K562 (cell line): ENCODE data around the gene RARA. TPM values are rescaled to one million over a fixed set of nuclear protein-coding genes. Genes with fewer than 3 reads are reported as not detected.

Experiments
- ATAC-seq: fragments of 200-7000 bp; cut with Tn5 transposase; 3 replicates; pipeline ENCODE4 v1.9.1; 2020; ENCODE audit warnings: moderate library complexity
- BruUV-seq: library from RNA; stranded (reverse); fragments of 400-500 nt; replicated peaks from 2 replicates; lab custom pipeline; 2021; lab: Mats Ljungman, UMichigan
- CTCF ChIA-PET: fragments of 300-600 bp; formaldehyde crosslinking; extraction: SDS; loops from one replicate; lab custom pipeline; 2021; ENCODE audit warnings: low intra/inter-chr PET ratio; lab: Yijun Ruan, JAX
- POLR2A ChIA-PET: fragments of 300-600, 350-650 bp; sonication (Branson Sonifier 250); formaldehyde crosslinking; extraction: SDS; loops from one replicate; lab custom pipeline; 2021; ENCODE audit warnings: antibody characterized with exemption, inconsistent platforms; lab: Yijun Ruan, JAX
- DNase-seq, 4 experiments: peaks; one replicate each; pipeline versions ENCODE4 v3.0.0 to v3.0.0-alpha.2; 2011 to 2018; ENCODE audit warnings: low spot score in 3 of 4, mixed read lengths in 3 of 4; ENCODE audit errors: extremely low read depth in 1 of 4
- FAIRE-seq: peaks from 2 replicates; lab custom pipeline; 2011; peaks lifted over from hg19 to GRCh38; lab: Jason Lieb, UNC
- H2AFZ ChIP-seq: 2 replicates; pipeline ENCODE4 v1.6.0; 2011; ENCODE audit warnings: low read depth, low read length, control low read depth, inconsistent platforms
- H3K27ac ChIP-seq: fragments of 200-600 bp; 3 replicates; pipeline ENCODE4 v1.8.0; 2011; ENCODE audit warnings: low read depth, mild to moderate bottlenecking, control low read depth, inconsistent platforms, low read length, moderate library complexity, mixed read lengths; ENCODE audit errors: extremely low read depth
- H3K27me3 ChIP-seq, 2 experiments: fragments of 300-600 bp in 1 of 2; 2 replicates in 1 of 2; 3 replicates in 1 of 2; pipeline versions ENCODE4 v1.6.0 to v1.8.0; 2011; ENCODE audit warnings: inconsistent platforms in 2 of 2, low read length in 2 of 2, mild to moderate bottlenecking in 1 of 2, mixed read lengths in 1 of 2, moderate library complexity in 1 of 2; ENCODE audit not compliant: control insufficient read depth in 2 of 2, insufficient read depth in 2 of 2
- H3K36me3 ChIP-seq: fragments of 300-600 bp; 3 replicates; pipeline ENCODE4 v1.8.0; 2011; ENCODE audit warnings: mild to moderate bottlenecking, low read length, inconsistent platforms; ENCODE audit not compliant: control insufficient read depth, insufficient read depth
- H3K4me1 ChIP-seq, 2 experiments: fragments of 200-600 bp in 1 of 2; replicated peaks in 1 of 2; 2 replicates in 1 of 2; 3 replicates in 1 of 2; pipeline versions ENCODE4 v1.5.1 to v1.8.0; 2011; ENCODE audit warnings: inconsistent platforms in 2 of 2, low read length in 2 of 2, mild to moderate bottlenecking in 1 of 2, mixed read lengths in 1 of 2, moderate library complexity in 1 of 2; ENCODE audit not compliant: control insufficient read depth in 2 of 2, insufficient read depth in 2 of 2
- H3K4me2 ChIP-seq: 2 replicates; pipeline ENCODE4 v1.6.1; 2011; ENCODE audit warnings: low read length, control low read depth, inconsistent platforms, mixed read lengths; ENCODE audit not compliant: insufficient read depth
- H3K4me3 ChIP-seq: fragments of 200-600 bp; sonication (generic), shearing (Covaris generic); 2 replicates; pipeline ENCODE4 v1.5.1; 2016; ENCODE audit warnings: control low read depth, inconsistent platforms
- H3K79me2 ChIP-seq: fragments of 200-600 bp; 3 replicates; pipeline ENCODE4 v1.8.0; 2011; ENCODE audit warnings: low read length, inconsistent platforms; ENCODE audit not compliant: control insufficient read depth, insufficient read depth
- H3K9ac ChIP-seq, 2 experiments: 2 replicates each; pipeline versions ENCODE4 v1.6.0 to v1.6.1; 2011; ENCODE audit warnings: low read depth in 2 of 2, low read length in 2 of 2, control low read depth in 1 of 2, inconsistent platforms in 1 of 2, mild to moderate bottlenecking in 1 of 2, mixed read lengths in 1 of 2; ENCODE audit not compliant: insufficient read depth in 1 of 2
- H3K9me1 ChIP-seq: one replicate; pipeline ENCODE4 v1.6.0; 2011; ENCODE audit warnings: inconsistent platforms, mild to moderate bottlenecking, low read length, moderate library complexity; ENCODE audit not compliant: control insufficient read depth, insufficient read depth
- H3K9me3 ChIP-seq: replicated peaks from 2 replicates; pipeline ENCODE4 v1.5.1; 2011; ENCODE audit warnings: low read depth, low read length, inconsistent platforms; ENCODE audit not compliant: control insufficient read depth, insufficient read depth
- H4K20me1 ChIP-seq: replicated peaks from 2 replicates; pipeline ENCODE4 v1.6.1; 2011; ENCODE audit warnings: low read length, inconsistent platforms, mixed read lengths; ENCODE audit not compliant: control insufficient read depth, insufficient read depth
- MYC ChIP-seq, 2 experiments: fragments of 250-450 bp in 1 of 2; sonication (Bioruptor Pico) in 1 of 2; IDR thresholded peaks; 2 replicates each; pipeline versions ENCODE4 v1.5.1 to v1.6.1; 2012 to 2021; ENCODE audit warnings: low read depth in 2 of 2, borderline replicate concordance in 1 of 2, improper control_type of control experiment in 1 of 2, low read length in 1 of 2, mild to moderate bottlenecking in 1 of 2, moderate library complexity in 1 of 2
- RBM39 ChIP-seq: fragments of 200-400 bp; formaldehyde crosslinking; optimal IDR thresholded peaks from 2 replicates; pipeline ENCODE3; 2018; ENCODE audit warnings: low read depth, low read length
- ZNF277 ChIP-seq: fragments of 250-450 bp; sonication (Bioruptor Pico); IDR thresholded peaks from 2 replicates; pipeline ENCODE4 v1.8.0; 2022; ENCODE audit warnings: inconsistent platforms, mild to moderate bottlenecking, moderate library complexity, borderline replicate concordance
- WGBS: fragments of 100-300 bp; shearing (Covaris generic); methylation state at CpG from one replicate; pipeline ENCODE4 v1.1.6; 2016; ENCODE audit warnings: low coverage, mixed read lengths; ENCODE audit not compliant: insufficient coverage; ENCODE audit errors: missing lambda C conversion rate; 5-methylcytosine and 5-hydroxymethylcytosine counted together
- in situ Hi-C: fragments of 300-500 bp; cut with MboI; formaldehyde crosslinking; loops from 4 replicates; pipeline ENCODE4 v1.15.0; 2018; ENCODE audit warnings: inconsistent platforms, mixed read lengths
- intact Hi-C: fragments of 100-400 bp; cut with micrococcal nuclease; formaldehyde crosslinking; loops from 2 replicates; pipeline ENCODE4 v1.14.2; 2022
- polyA plus RNA-seq, 8 experiments: library from polyadenylated mRNA; depleted of rRNA in 4 of 8; stranded (reverse) in 5 of 8; unstranded in 3 of 8; fragments of >200 nt; fragmentation: Nextera tagmentation in 2 of 8; fragmentation: Illumina TruSeq in 1 of 8; extraction: Ambion mirVana in 2 of 8; extraction: Trizol in 1 of 8; gene quantifications; 2 replicates each; pipeline versions ENCODE4 v1.2.1 to v1.2.3, GENCODE V29; 2011 to 2014; ENCODE audit warnings: inconsistent platforms in 1 of 8, missing spikeins in 1 of 8
- total RNA-seq, 7 experiments: library from RNA; depleted of rRNA in 6 of 7; stranded (reverse); fragments of >200 nt in 6 of 7; fragmentation: Illumina TruSeq in 2 of 7; extraction: Trizol in 2 of 7; gene quantifications; 2 replicates each; pipeline versions ENCODE4 v1.2.1 to v1.2.3, GENCODE V29; 2011 to 2021; ENCODE audit warnings: low replicate concordance in 1 of 7
- TF ChIP-seq, protein P1 (sequence below): fragments of 250-450 bp; sonication (Bioruptor Pico); IDR thresholded peaks from 2 replicates; pipeline ENCODE4 v1.8.0; 2021; ENCODE audit warnings: moderate library complexity, mild to moderate bottlenecking, inconsistent platforms
- TF ChIP-seq, protein P2 (sequence below): fragments of 450-650 bp; formaldehyde crosslinking; IDR thresholded peaks from 2 replicates; pipeline ENCODE4 v1.4.0; 2022; ENCODE audit warnings: missing genetic modification characterization

The RARA gene
- total and polyA plus RNA-seq, 9 of the 15 experiments (the other 6 are each of a cell fraction or from before 2014, with no cell fraction given) = 0.10 to 28.0 (median 7.9) TPM

- peaks cover 7% of the 10 kb centered on the region; the same call in 2 of the 3 replicates for H3K79me2 ChIP-seq
- no peak overlapping the region for H3K4me2 ChIP-seq
- POLR2A ChIA-PET = interaction anchor here (0.5 to 1.2 kb wide), 7 partner anchors 10 to 190 kb away, joined by 3 to 5 read pairs (median 3); no protein-coding TSS in a partner anchor
- H2AFZ ChIP-seq = no peak overlapping the region
- FAIRE-seq (no peak), ATAC-seq (no peak), DNase-seq (no peak)
- no peaks in the 10 kb centered on the region for H3K9me1 ChIP-seq
- no peaks in the 10 kb centered on the region for H3K27me3 ChIP-seq
- no peak overlapping the region for H3K4me3 ChIP-seq
- CTCF ChIA-PET = interaction anchor here (0.6 to 0.7 kb wide), 3 partner anchors 29 to 541 kb away, joined by 3 to 6 read pairs (median 3); no protein-coding TSS in a partner anchor
- no peak overlapping the region; a peak in 1 of 4 replicates for H3K9ac ChIP-seq
- no peaks in the 10 kb centered on the region for H3K36me3 ChIP-seq
- H4K20me1 ChIP-seq = no peaks in the 10 kb centered on the region
- TF ChIP-seq MYC (IDR thresholded peaks at IDR 0.05; ENCODE audit: low read depth, low read length) (no peak), MYC (CRISPR knock-in tag; IDR thresholded peaks at IDR 0.05; ENCODE audit: borderline replicate concordance, low read depth) (no peak), ZNF277 (CRISPR knock-in tag) (no peak), RBM39 (no peak)
- TF ChIP-seq, protein P1, sequence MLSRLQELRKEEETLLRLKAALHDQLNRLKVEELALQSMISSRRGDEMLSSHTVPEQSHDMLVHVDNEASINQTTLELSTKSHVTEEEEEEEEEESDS (CRISPR knock-in tag) = no peak
- TF ChIP-seq, protein P2, sequence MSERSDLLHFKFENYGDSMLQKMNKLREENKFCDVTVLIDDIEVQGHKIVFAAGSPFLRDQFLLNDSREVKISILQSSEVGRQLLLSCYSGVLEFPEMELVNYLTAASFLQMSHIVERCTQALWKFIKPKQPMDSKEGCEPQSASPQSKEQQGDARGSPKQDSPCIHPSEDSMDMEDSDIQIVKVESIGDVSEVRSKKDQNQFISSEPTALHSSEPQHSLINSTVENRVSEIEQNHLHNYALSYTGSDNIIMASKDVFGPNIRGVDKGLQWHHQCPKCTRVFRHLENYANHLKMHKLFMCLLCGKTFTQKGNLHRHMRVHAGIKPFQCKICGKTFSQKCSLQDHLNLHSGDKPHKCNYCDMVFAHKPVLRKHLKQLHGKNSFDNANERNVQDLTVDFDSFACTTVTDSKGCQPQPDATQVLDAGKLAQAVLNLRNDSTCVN (CRISPR knock-in tag) = no peak
- no peaks in the 10 kb centered on the region for H3K9me3 ChIP-seq
- no TSS peak for BruUV-seq
- in situ Hi-C loops (loop anchor here (5.0 kb wide), 1 partner anchor 172 kb away; no protein-coding TSS in a partner anchor), intact Hi-C loops (loop anchor here (10.0 kb wide), 1 partner anchor 110 kb away; no protein-coding TSS in a partner anchor)
- H3K4me1 ChIP-seq = peaks cover 3 to 44% of the 10 kb centered on the region in 2 experiments; a peak in 3 of 5 replicates
- no peak overlapping the region for H3K27ac ChIP-seq
- 90% methylated on average over 9 of the region's 9 CpGs for WGBS
Observed at GRCh38 chr17:40364906-40365305, 55.9 kb downstream of the RARA start.
